Urinary bladder (tissue), 4 donors: ENCODE measurements around the gene DMRTB1. TPM values are rescaled to one million over a fixed set of nuclear protein-coding genes. Genes with fewer than 3 reads are reported as not detected.

ENCODE experiments used
- DNase-seq: peaks from one replicate; pipeline ENCODE4 v3.0.0-alpha.2; 2015; ENCODE audit errors: extremely low spot score
- H3K27ac ChIP-seq: one replicate; pipeline ENCODE4 v1.5.1; 2013; ENCODE audit warnings: low read depth, mild to moderate bottlenecking, moderate library complexity
- H3K36me3 ChIP-seq: one replicate; pipeline ENCODE4 v1.6.1; 2013; ENCODE audit warnings: mild to moderate bottlenecking, moderate library complexity; ENCODE audit not compliant: insufficient read depth
- H3K4me1 ChIP-seq: one replicate; pipeline ENCODE4 v1.6.1; 2013; ENCODE audit warnings: mild to moderate bottlenecking, moderate library complexity; ENCODE audit not compliant: insufficient read depth
- H3K4me3 ChIP-seq: one replicate; pipeline ENCODE4 v1.5.1; 2013; ENCODE audit warnings: low read depth, low read length
- WGBS: extraction: QIAGEN DNeasy Blood & Tissue Kit; methylation state at CpG from one replicate; pipeline ENCODE4 v1.1.7; 2013; 5-methylcytosine and 5-hydroxymethylcytosine counted together
- polyA plus RNA-seq: library from polyadenylated mRNA; stranded (reverse); fragments of 200-250 nt; gene quantifications from one replicate; pipeline ENCODE4 v1.2.3, GENCODE V29; 2013
- total RNA-seq: library from RNA; depleted of rRNA; stranded (reverse); fragments of >200 nt; gene quantifications from one replicate; pipeline ENCODE4 v1.2.3, GENCODE V29; 2014
- donor health status: healthy with polysubstance abuse.
- donor health status: healthy.

The DMRTB1 gene
- total and polyA plus RNA-seq, 2 donors, result not detected

- DNase-seq, result no peak
- Histone ChIP-seq H3K4me1 (no peaks in the 10 kb centered on the region), H3K36me3 (no peaks in the 10 kb centered on the region), H3K4me3 (no peak overlapping the region), H3K27ac (no peak overlapping the region)
- 70% methylated on average over 9 of the region's 9 CpGs for WGBS
Measured at GRCh38 chr1:53498555-53499131, 39.4 kb downstream of the DMRTB1 start.

DNA sequence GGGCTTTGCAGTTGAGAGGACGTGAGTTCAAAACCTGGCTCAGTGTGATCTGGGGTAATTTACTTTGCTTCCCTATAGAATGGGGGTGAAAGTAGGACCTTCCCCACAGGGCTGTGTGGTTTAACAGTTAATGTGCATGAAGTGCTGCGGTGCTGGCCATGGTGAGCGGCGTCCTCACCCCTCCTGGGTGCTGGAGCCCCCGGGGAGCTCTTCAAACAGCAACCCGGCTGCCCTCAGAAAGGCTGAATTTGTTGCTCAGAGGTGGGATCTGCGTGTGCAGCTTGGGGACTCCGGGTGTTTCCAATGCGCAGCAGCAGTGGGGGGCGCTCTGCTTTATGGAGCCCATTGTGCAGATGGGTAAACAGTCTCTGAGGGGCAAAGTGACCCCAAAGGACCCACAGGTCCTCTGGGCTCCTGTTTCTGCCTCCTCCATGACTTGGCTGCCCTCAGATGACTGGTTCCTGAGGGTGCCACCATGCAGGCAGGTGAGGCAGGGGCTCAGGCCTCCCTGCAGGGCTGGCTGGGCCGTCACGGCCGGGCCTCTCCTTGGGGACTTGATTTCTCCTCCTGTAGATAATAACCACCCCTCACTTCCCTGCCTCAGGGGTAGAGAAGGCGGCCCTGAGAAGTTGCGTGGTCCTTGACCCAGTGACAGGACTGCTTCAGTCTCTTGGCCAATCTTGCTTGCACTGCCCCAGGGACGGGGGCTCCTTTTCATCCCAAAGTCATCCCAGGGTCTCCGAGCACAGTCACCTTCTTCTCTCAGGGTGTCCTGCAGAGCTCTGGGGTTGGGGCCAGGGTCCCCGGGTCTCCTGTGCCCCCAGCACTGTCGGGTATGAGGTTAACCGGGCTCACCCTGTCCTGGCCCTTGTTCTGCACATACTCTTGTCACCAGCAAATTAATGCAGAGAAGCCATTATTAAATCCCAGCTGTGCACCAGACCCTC lies 40.3 kb downstream of the DMRTB1 start:
- no peak for DNase-seq
- Histone ChIP-seq H3K4me1 (no peaks in the 10 kb centered on the region), H3K27ac (no peak overlapping the region), H3K4me3 (no peak overlapping the region), H3K36me3 (no peaks in the 10 kb centered on the region)
- 88% methylated on average over 20 of the region's 20 CpGs for WGBS

- no peak overlapping the region for H3K27ac ChIP-seq
- H3K4me3 ChIP-seq, result no peak overlapping the region
- no peaks in the 10 kb centered on the region for H3K4me1 ChIP-seq
- no peaks in the 10 kb centered on the region for H3K36me3 ChIP-seq
- DNase-seq, result no peak
- WGBS, result 65% methylated on average over 34 of the region's 34 CpGs
Measured at GRCh38 chr1:53500204-53501064, 41.2 kb downstream of the DMRTB1 start.

- H3K36me3 ChIP-seq, result no peaks in the 10 kb centered on the region
- DNase-seq, result no peak
- WGBS, result 67% methylated on average over 21 of the region's 21 CpGs
- H3K27ac ChIP-seq, result no peak overlapping the region
- H3K4me1 ChIP-seq, result no peaks in the 10 kb centered on the region
- H3K4me3 ChIP-seq, result no peak overlapping the region
Measured at GRCh38 chr1:53501065-53502005, 42.1 kb downstream of the DMRTB1 start.

DNA sequence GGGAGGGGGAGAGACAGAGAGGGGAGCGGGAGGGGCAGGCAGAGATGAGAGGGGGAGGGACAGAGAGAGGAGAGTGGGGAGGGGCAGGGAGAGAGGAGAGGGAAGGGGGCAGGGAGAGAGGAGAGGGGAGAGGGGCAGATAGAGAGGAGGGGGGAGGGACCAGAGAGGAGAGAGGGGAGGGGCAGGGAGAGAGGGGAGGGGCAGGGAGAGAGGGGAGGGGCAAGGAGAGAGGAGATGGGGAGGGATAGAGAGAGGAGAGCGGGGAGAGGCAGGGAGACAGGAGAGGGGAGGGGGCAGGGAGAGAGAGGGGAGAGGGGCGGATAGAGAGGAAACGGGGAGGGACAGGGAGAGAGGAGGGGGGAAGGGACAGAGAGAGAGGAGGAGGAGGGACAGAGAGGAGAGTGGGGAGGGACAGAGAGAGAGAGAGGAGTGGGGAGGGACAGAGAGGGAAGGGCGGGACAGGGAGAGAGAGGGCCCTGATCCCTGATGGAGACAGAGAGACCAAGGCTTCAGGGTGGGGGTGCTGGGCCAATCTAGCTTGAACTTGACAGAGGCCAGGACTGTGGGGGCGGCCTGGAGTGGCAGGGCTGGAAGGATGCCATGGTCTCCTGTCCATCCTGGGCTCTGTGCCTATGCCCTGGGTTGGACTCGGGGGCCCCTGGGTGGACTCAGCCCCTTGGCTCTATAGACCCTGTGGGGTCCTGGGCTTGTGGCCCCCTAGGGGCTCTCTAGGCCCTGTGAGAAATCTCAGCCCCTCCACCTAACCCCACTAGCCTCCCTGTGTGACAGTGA lies 43.6 kb downstream of the DMRTB1 start:
- Histone ChIP-seq H3K36me3 (no peaks in the 10 kb centered on the region), H3K4me1 (no peaks in the 10 kb centered on the region), H3K27ac (no peak overlapping the region), H3K4me3 (no peak overlapping the region)
- 65% methylated on average over 7 of the region's 7 CpGs for WGBS
- DNase-seq, result no peak

- 74% methylated on average over 27 of the region's 27 CpGs for WGBS
- H3K4me3 ChIP-seq, result no peak overlapping the region
- no peak overlapping the region for H3K27ac ChIP-seq
- DNase-seq, result no peak
- no peaks in the 10 kb centered on the region for H3K36me3 ChIP-seq
- H3K4me1 ChIP-seq, result no peaks in the 10 kb centered on the region
Measured at GRCh38 chr1:53503433-53504217, 44.4 kb downstream of the DMRTB1 start.

DNA sequence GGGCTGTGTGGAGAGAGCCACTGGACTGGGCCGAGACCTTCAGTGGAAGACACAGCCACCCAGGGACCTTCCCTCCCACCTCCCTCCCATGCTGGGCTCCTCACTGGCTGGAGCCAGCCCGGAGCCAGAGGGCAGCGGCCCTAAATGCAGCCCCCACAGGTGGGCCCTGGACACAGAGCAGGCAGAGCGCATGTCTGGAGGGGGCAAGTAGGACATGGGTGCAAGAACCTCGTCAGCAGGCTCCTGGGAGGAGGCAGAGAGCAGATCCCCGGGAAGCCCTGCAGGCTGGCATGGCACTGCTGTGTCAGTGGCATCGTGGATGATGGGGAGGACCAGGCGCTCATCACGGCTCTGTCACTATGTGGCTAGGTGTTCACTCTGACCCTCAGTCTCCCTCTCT lies 45.7 kb downstream of the DMRTB1 start:
- Histone ChIP-seq H3K4me1 (no peaks in the 10 kb centered on the region), H3K4me3 (no peak overlapping the region), H3K36me3 (no peaks in the 10 kb centered on the region), H3K27ac (no peak overlapping the region)
- WGBS, result 88% methylated on average over 9 of the region's 9 CpGs
- no peak for DNase-seq

DNA sequence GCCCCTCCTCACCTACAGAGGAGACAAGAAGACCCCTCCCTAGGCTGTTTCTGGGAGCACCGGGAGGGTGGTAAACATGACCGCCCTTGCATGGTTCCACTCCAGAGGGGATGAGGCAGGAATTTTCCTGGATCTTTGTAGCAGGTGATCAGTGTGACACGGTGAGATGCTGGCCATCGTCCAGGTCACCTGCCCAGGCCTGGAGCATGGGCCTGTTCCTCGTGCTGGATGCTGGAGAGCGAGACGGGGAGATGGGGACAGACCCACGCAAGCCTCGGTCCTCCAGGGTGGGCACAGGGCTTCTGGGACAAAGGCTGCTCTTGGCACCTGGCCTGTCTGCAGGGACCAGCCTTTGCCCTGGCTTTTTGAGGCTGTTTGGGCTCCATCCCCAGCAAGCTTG lies 46.2 kb downstream of the DMRTB1 start:
- no peak for DNase-seq
- no peak overlapping the region for H3K27ac ChIP-seq
- no peaks in the 10 kb centered on the region for H3K4me1 ChIP-seq
- WGBS, result 91% methylated on average over 9 of the region's 9 CpGs
- no peaks in the 10 kb centered on the region for H3K36me3 ChIP-seq
- H3K4me3 ChIP-seq, result no peak overlapping the region

- no peaks in the 10 kb centered on the region for H3K36me3 ChIP-seq
- H3K4me1 ChIP-seq, result no peaks in the 10 kb centered on the region
- WGBS, result 85% methylated on average over 13 of the region's 13 CpGs
- DNase-seq, result no peak
- H3K27ac ChIP-seq, result no peak overlapping the region
- H3K4me3 ChIP-seq, result no peak overlapping the region
Measured at GRCh38 chr1:53505891-53506290, 46.7 kb downstream of the DMRTB1 start.

- WGBS, result 95% methylated on average over 25 of the region's 25 CpGs
- Histone ChIP-seq H3K4me3 (no peak overlapping the region), H3K4me1 (no peaks in the 10 kb centered on the region), H3K27ac (no peak overlapping the region), H3K36me3 (no peaks in the 10 kb centered on the region)
- no peak for DNase-seq
Measured at GRCh38 chr1:53506355-53507050, 47.3 kb downstream of the DMRTB1 start.

DNA sequence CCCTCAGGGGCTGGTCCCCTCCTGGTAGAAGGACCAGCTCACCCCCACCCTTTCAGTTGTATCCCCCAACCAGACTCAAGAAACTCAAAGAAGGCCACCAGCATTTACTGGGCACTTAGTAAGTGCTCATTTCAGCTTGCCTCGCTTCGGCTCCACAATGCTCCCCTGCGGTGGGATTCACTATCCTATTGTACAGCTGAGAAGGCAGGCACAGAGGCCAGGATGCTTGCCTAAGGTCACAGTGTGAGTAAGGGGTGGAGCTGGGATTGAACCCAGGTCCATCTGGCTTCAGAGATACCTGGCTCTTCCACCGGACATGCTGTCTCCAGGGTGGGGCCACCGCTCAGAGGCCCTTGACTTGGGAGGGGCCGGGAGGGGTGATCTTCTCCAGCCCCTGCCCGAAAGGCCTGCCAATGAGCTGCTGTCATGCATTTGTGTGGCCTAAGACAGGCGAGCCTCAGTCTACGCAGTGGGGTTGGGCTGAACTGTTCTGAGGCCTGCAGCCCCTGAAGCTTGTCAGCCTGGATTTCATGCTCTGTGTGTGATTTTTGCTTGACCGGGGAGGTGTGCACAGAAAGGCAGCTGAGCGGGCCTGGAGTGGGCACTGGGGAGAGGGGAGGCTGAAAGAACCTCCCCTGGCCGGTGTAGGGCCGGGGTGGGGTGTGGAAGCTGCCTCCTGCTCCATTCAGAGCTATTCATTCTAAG lies 48.1 kb downstream of the DMRTB1 start:
- H3K4me3 ChIP-seq, result no peak overlapping the region
- 93% methylated on average over 13 of the region's 13 CpGs for WGBS
- H3K36me3 ChIP-seq, result no peaks in the 10 kb centered on the region
- no peaks in the 10 kb centered on the region for H3K4me1 ChIP-seq
- H3K27ac ChIP-seq, result no peak overlapping the region
- DNase-seq, result no peak
